Hepatocyte (in vitro differentiated cells): ENCODE data around the gene DGCR6L.

Experiments
- CTCF ChIP-seq: fragments of 200-600 bp; sonication (generic); IDR thresholded peaks from 2 replicates; pipeline ENCODE4 v1.5.1; 2016; ENCODE audit warnings: antibody characterized with exemption, mild to moderate bottlenecking; ENCODE audit not compliant: poor library complexity
- EZH2 ChIP-seq: fragments of 200-600 bp; sonication (generic); IDR thresholded peaks from 2 replicates; pipeline ENCODE4 v1.6.1; 2016; ENCODE audit warnings: antibody characterized with exemption, mild to moderate bottlenecking, borderline replicate concordance

GRCh38 chr22:20292673-20293232 is 27.1 kb downstream of the DGCR6L start:
- TF ChIP-seq CTCF (no peak), EZH2 (no peak)
